GM15510 (cell line): Measurements from ENCODE around the gene CHD9.

Experiments
- POLR2A ChIP-seq: IDR thresholded peaks from 3 replicates; pipeline ENCODE4 v1.6.1; 2011; ENCODE audit warnings: borderline replicate concordance; ENCODE audit not compliant: insufficient read length; ENCODE audit errors: extremely low read depth

Gene CHD9

DNA sequence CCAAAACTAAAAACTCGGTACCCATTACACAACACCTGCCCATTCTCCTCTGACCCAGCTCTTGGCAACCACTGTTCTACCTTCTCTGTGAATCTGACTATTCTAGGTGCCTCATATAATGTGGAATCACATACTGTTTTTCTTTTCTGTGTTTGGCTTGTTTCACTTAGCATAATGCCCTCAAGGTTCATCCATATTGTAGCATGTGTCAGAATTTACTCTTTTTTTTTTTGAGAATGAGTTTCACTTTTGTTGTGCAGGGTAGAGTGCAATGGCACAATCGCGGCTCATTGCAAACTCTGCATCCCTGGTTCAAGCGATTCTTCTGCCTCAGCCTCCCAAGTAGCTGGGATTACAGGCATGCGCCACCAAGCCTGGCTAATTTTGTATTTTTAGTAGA is 320.0 kb downstream of the CHD9 start:
- no peak for TF ChIP-seq POLR2A

- no peak for TF ChIP-seq POLR2A
Measured at GRCh38 chr16:53378138-53378537, 323.3 kb downstream of the CHD9 start.
